H9 (cell line): ENCODE data around the gene CROCC2. TPM values are rescaled to one million over a fixed set of nuclear protein-coding genes. Genes with fewer than 3 reads are reported as not detected.

Source experiments
- DNase-seq: peaks from one replicate; pipeline ENCODE4 v3.0.0-alpha.2; 2017
- H2AFZ ChIP-seq: one replicate; pipeline ENCODE4 v1.6.1; 2013; ENCODE audit warnings: mild to moderate bottlenecking, low read length, control low read depth, moderate library complexity
- H2AK5ac ChIP-seq: 2 replicates; pipeline ENCODE4 v1.6.1; 2013; ENCODE audit warnings: low read length, control low read depth, mixed read lengths; ENCODE audit not compliant: insufficient read length
- H2BK120ac ChIP-seq: one replicate; pipeline ENCODE4 v1.6.1; 2013; ENCODE audit warnings: low read depth, mild to moderate bottlenecking, low read length, control low read depth, inconsistent platforms; ENCODE audit not compliant: poor library complexity, severe bottlenecking
- H2BK12ac ChIP-seq: 2 replicates; pipeline ENCODE4 v1.6.1; 2013; ENCODE audit warnings: low read length, control low read depth, mixed read lengths, low read depth; ENCODE audit not compliant: insufficient read length
- H2BK15ac ChIP-seq: 2 replicates; pipeline ENCODE4 v1.6.1; 2013; ENCODE audit warnings: low read depth, low read length, control low read depth
- H2BK20ac ChIP-seq: one replicate; pipeline ENCODE4 v1.6.1; 2013; ENCODE audit warnings: low read depth, mild to moderate bottlenecking, low read length, control low read depth, inconsistent platforms; ENCODE audit not compliant: poor library complexity, severe bottlenecking
- H2BK5ac ChIP-seq: 2 replicates; pipeline ENCODE4 v1.6.1; 2013; ENCODE audit warnings: low read length, control low read depth, mixed read lengths; ENCODE audit not compliant: insufficient read length
- H3K14ac ChIP-seq: 2 replicates; pipeline ENCODE4 v1.6.1; 2013; ENCODE audit warnings: low read length, control low read depth; ENCODE audit not compliant: insufficient read depth
- H3K18ac ChIP-seq: 2 replicates; pipeline ENCODE4 v1.6.1; 2013; ENCODE audit warnings: low read depth, mild to moderate bottlenecking, mixed read lengths, low read length, control low read depth; ENCODE audit not compliant: insufficient read length
- H3K23ac ChIP-seq: 2 replicates; pipeline ENCODE4 v1.6.1; 2013; ENCODE audit warnings: low read length, control low read depth, mixed read lengths, low read depth; ENCODE audit not compliant: insufficient read length
- H3K23me2 ChIP-seq: 2 replicates; pipeline ENCODE4 v1.6.1; 2013; ENCODE audit warnings: low read depth, mild to moderate bottlenecking, mixed read lengths, low read length, control low read depth; ENCODE audit not compliant: insufficient read length, poor library complexity, severe bottlenecking
- H3K27ac ChIP-seq: 2 replicates; pipeline ENCODE4 v1.5.1; 2013; ENCODE audit warnings: low read length, control low read depth, mixed read lengths, low read depth; ENCODE audit not compliant: insufficient read length
- H3K27me3 ChIP-seq: 2 replicates; pipeline ENCODE4 v1.6.1; 2013; ENCODE audit warnings: low read length, control low read depth, inconsistent platforms; ENCODE audit not compliant: insufficient read depth
- H3K4ac ChIP-seq: 2 replicates; pipeline ENCODE4 v1.6.1; 2013; ENCODE audit warnings: low read depth, mild to moderate bottlenecking, control low read depth, inconsistent platforms, low read length, moderate library complexity
- H3K4me1 ChIP-seq: 2 replicates; pipeline ENCODE4 v1.6.1; 2013; ENCODE audit warnings: low read length, control low read depth, inconsistent platforms; ENCODE audit not compliant: insufficient read depth
- H3K4me2 ChIP-seq: 2 replicates; pipeline ENCODE4 v1.6.1; 2013; ENCODE audit warnings: low read length, control low read depth, mixed read lengths; ENCODE audit not compliant: insufficient read length, insufficient read depth
- H3K56ac ChIP-seq: 2 replicates; pipeline ENCODE4 v1.6.1; 2013; ENCODE audit warnings: low read depth, mild to moderate bottlenecking, mixed read lengths, low read length, control low read depth; ENCODE audit not compliant: insufficient read length
- H3K79me1 ChIP-seq: 2 replicates; pipeline ENCODE4 v1.6.1; 2013; ENCODE audit warnings: low read depth, mild to moderate bottlenecking, moderate library complexity, low read length, control low read depth, inconsistent platforms; ENCODE audit not compliant: insufficient read depth, poor library complexity, severe bottlenecking
- H3K79me2 ChIP-seq: 2 replicates; pipeline ENCODE4 v1.6.1; 2013; ENCODE audit warnings: low read length, control low read depth, inconsistent platforms; ENCODE audit not compliant: insufficient read depth
- H3K9ac ChIP-seq: 2 replicates; pipeline ENCODE4 v1.6.1; 2013; ENCODE audit warnings: low read length, control low read depth, mixed read lengths; ENCODE audit not compliant: insufficient read length; ENCODE audit errors: extremely low read depth
- H3K9me3 ChIP-seq: one replicate; pipeline ENCODE4 v1.6.1; 2013; ENCODE audit warnings: low read depth, low read length, inconsistent platforms; ENCODE audit not compliant: control insufficient read depth
- H3T11ph ChIP-seq: one replicate; pipeline ENCODE4 v1.6.1; 2013; ENCODE audit warnings: mild to moderate bottlenecking, low read length, control low read depth, inconsistent platforms
- H4K20me1 ChIP-seq: one replicate; pipeline ENCODE4 v1.6.1; 2013; ENCODE audit not compliant: control insufficient read depth, insufficient read length, insufficient read depth
- H4K5ac ChIP-seq: 2 replicates; pipeline ENCODE4 v1.6.1; 2013; ENCODE audit warnings: low read depth, mild to moderate bottlenecking, mixed read lengths, low read length, control low read depth; ENCODE audit not compliant: insufficient read length
- H4K8ac ChIP-seq: replicated peaks from 2 replicates; pipeline ENCODE4 v1.6.1; 2013; ENCODE audit warnings: low read length, control low read depth, mixed read lengths, low read depth; ENCODE audit not compliant: insufficient read length
- H4K91ac ChIP-seq: 2 replicates; pipeline ENCODE4 v1.6.1; 2013; ENCODE audit warnings: low read depth, mild to moderate bottlenecking, moderate library complexity, mixed read lengths, low read length, control low read depth; ENCODE audit not compliant: insufficient read length
- H3K27ac Mint-ChIP-seq, 3 experiments: 2 replicates in 2 of 3; 3 replicates in 1 of 3; pipeline ENCODE4 v1.8.0; 2020 to 2021; ENCODE audit warnings: mixed read lengths in 3 of 3, mild to moderate bottlenecking in 1 of 3, moderate library complexity in 1 of 3
- H3K27me3 Mint-ChIP-seq: 2 replicates; pipeline ENCODE4 v1.8.0; 2021; ENCODE audit warnings: low read depth, mild to moderate bottlenecking, moderate library complexity, mixed read lengths
- H3K36me3 Mint-ChIP-seq, 3 experiments: 2 replicates in 2 of 3; 3 replicates in 1 of 3; pipeline ENCODE4 v1.8.0; 2020 to 2021; ENCODE audit warnings: low read depth in 3 of 3, mixed read lengths in 3 of 3; ENCODE audit not compliant: insufficient read depth in 1 of 3
- H3K4me1 Mint-ChIP-seq, 2 experiments: 2 replicates each; pipeline ENCODE4 v1.8.0; 2020; ENCODE audit warnings: mixed read lengths in 2 of 2
- H3K4me3 Mint-ChIP-seq, 2 experiments: 2 replicates in 1 of 2; 3 replicates in 1 of 2; pipeline ENCODE4 v1.8.0; 2020 to 2021; ENCODE audit warnings: mild to moderate bottlenecking in 2 of 2, mixed read lengths in 2 of 2, moderate library complexity in 1 of 2
- H3K9me3 Mint-ChIP-seq, 2 experiments: 2 replicates in 1 of 2; 3 replicates in 1 of 2; pipeline ENCODE4 v1.8.0; 2020; ENCODE audit warnings: mild to moderate bottlenecking in 2 of 2, mixed read lengths in 2 of 2, moderate library complexity in 1 of 2
- WGBS: extraction: QIAGEN DNeasy Blood & Tissue Kit; methylation state at CpG from one replicate; pipeline ENCODE4 v1.1.7; 2013; ENCODE audit warnings: missing lambda C conversion rate, low lambda C conversion rate, mixed read lengths; ENCODE audit not compliant: insufficient read length; ENCODE audit errors: extremely low coverage; 5-methylcytosine and 5-hydroxymethylcytosine counted together
- total RNA-seq: library from RNA; stranded (reverse); gene quantifications from 2 replicates; pipeline ENCODE4 v1.2.1, GENCODE V29; 2021
- TF ChIP-seq, protein P1 (sequence below): fragments of 200-600 bp; sonication (generic); conservative IDR thresholded peaks from 3 replicates; pipeline ENCODE4 v1.8.0; 2021; ENCODE audit warnings: antibody characterized with exemption, mild to moderate bottlenecking

The CROCC2 gene
- total RNA-seq, 1 experiment from 2014 or later, result not detected

GRCh38 chr2:240869109-240869955 lies 36.8 kb upstream of the CROCC2 start:
- no peak overlapping the region for H2AK5ac ChIP-seq
- H3K18ac ChIP-seq, result no peak overlapping the region
- H3K79me2 ChIP-seq, result no peaks in the 10 kb centered on the region
- H3K27me3 Mint-ChIP-seq, result peaks cover 2% of the 10 kb centered on the region; the same call in 1 of the 2 replicates
- H3K9me3 Mint-ChIP-seq, result no peaks in the 10 kb centered on the region
- no peak overlapping the region for H2BK5ac ChIP-seq
- no peak overlapping the region for H2AFZ ChIP-seq
- no peaks in the 10 kb centered on the region for H4K20me1 ChIP-seq
- H3K79me1 ChIP-seq, result no peaks in the 10 kb centered on the region
- H3K4ac ChIP-seq, result no peak overlapping the region
- peaks cover 0 to under 1% of the 10 kb centered on the region in 2 experiments; a peak in 2 of 4 replicates for H3K4me1 Mint-ChIP-seq
- H3K56ac ChIP-seq, result no peak overlapping the region
- no peaks in the 10 kb centered on the region for H3K27me3 ChIP-seq
- H3K27ac Mint-ChIP-seq, result no peak overlapping the region; a peak in 1 of 7 replicates
- no peak overlapping the region for H3K4me3 Mint-ChIP-seq
- no peaks in the 10 kb centered on the region for H3K23me2 ChIP-seq
- H2BK12ac ChIP-seq, result no peak overlapping the region
- H3K4me2 ChIP-seq, result no peak overlapping the region
- WGBS, result no CpG with 5 or more reads among the region's 25 CpGs
- no peak overlapping the region for H2BK120ac ChIP-seq
- no peaks in the 10 kb centered on the region for H3K4me1 ChIP-seq
- H4K8ac ChIP-seq, result no peak overlapping the region
- H4K5ac ChIP-seq, result no peak overlapping the region
- H4K91ac ChIP-seq, result no peak overlapping the region
- H3K23ac ChIP-seq, result no peak overlapping the region
- no peaks in the 10 kb centered on the region; a peak in 1 of 7 replicates for H3K36me3 Mint-ChIP-seq
- H3K14ac ChIP-seq, result no peak overlapping the region; the same call in 1 of the 2 replicates
- no peak overlapping the region for H2BK20ac ChIP-seq
- no peak for DNase-seq
- H3K9ac ChIP-seq, result no peak overlapping the region
- H3K9me3 ChIP-seq, result no peaks in the 10 kb centered on the region
- H2BK15ac ChIP-seq, result no peak overlapping the region
- H3T11ph ChIP-seq, result no peak overlapping the region
- TF ChIP-seq, protein P1, sequence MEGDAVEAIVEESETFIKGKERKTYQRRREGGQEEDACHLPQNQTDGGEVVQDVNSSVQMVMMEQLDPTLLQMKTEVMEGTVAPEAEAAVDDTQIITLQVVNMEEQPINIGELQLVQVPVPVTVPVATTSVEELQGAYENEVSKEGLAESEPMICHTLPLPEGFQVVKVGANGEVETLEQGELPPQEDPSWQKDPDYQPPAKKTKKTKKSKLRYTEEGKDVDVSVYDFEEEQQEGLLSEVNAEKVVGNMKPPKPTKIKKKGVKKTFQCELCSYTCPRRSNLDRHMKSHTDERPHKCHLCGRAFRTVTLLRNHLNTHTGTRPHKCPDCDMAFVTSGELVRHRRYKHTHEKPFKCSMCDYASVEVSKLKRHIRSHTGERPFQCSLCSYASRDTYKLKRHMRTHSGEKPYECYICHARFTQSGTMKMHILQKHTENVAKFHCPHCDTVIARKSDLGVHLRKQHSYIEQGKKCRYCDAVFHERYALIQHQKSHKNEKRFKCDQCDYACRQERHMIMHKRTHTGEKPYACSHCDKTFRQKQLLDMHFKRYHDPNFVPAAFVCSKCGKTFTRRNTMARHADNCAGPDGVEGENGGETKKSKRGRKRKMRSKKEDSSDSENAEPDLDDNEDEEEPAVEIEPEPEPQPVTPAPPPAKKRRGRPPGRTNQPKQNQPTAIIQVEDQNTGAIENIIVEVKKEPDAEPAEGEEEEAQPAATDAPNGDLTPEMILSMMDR, result no peak
- H3K27ac ChIP-seq, result no peak overlapping the region
